NT2/D1 (cell line): ENCODE measurements around the gene KAZN.

ENCODE experiments used
- SUZ12 ChIP-seq: IDR thresholded peaks from 2 replicates; pipeline ENCODE4 v1.6.1; 2011; ENCODE audit not compliant: insufficient read length, insufficient read depth; ENCODE audit errors: extremely low read depth
- YY1 ChIP-seq: IDR thresholded peaks from 2 replicates; pipeline ENCODE4 v1.6.1; 2011; ENCODE audit not compliant: insufficient read length, insufficient read depth
- ZNF274 ChIP-seq: IDR thresholded peaks from 2 replicates; pipeline ENCODE4 v1.6.1; 2011; ENCODE audit warnings: mild to moderate bottlenecking, low read depth, low read length

GRCh38 chr1:14598007-14598497, 433 bp upstream of the KAZN start:
- TF ChIP-seq SUZ12 = no peak
- no peak for TF ChIP-seq ZNF274
- no peak for TF ChIP-seq YY1
